ENCODE data around the gene NAA25. TPM values are rescaled to one million over a fixed set of nuclear protein-coding genes. Genes with fewer than 3 reads are reported as not detected.
"Not testable (repeated sequence)": the region's sequence is repeated elsewhere in the genome, so short reads cannot be mapped to it uniquely, and the experiment has no call there.

NAA25 gene
- total and polyA plus RNA-seq, 3 experiments from 2014 or later: 18.4 to 41.5 (median 39.0) TPM

DNA sequence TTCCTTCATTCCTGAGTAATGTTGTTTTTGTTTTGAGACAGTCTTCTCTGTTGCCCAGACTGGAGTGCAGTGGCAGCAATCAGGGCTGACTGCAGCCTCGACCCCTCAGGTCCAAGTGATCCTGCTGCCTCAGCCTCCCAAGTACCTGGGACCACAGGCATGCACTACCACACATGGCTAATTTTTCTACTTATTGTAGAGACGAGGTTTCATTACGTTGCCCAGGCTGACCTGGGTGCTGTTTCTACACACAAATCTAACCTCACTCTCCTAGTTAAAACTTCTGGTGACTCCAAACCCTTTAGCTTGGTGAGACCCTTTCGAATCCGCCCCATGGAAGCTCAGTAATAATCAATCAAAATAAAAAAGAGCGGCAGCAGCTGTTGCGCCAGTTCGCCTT, 96.9 kb downstream of the NAA25 start:
- H3K36me3 ChIP-seq (ENCODE audit: insufficient read depth, low read length): peaks cover 12% of the 10 kb centered on the region
- no peak for DNase-seq
- POLR2A ChIA-PET: interaction anchor here (1.4 to 3.9 kb wide), 5 partner anchors 12 to 60 kb away, joined by 4 to 68 read pairs (median 7); no protein-coding TSS in a partner anchor
- CTCF ChIA-PET: interaction anchor here (1.8 to 5.2 kb wide), 4 partner anchors 14 to 72 kb away, joined by 5 to 129 read pairs (median 50); no protein-coding TSS in a partner anchor
- Mint-ChIP-seq H3K36me3 (peaks cover 9 to 38% (median 19%) of the 10 kb centered on the region in 3 donors), H3K27me3 (no peaks in the 10 kb centered on the region), H3K4me1 (peaks cover 49 to 69% (median 57%) of the 10 kb centered on the region in 3 donors), H3K27ac (peak overlapping the region; percentile 92 to 100 (median 98)), H3K4me3 (peak overlapping the region; percentile 83 to 98 (median 93)), H3K9me3 (no peaks in the 10 kb centered on the region)
- H3K4me3 ChIP-seq (ENCODE audit: low read length): peak overlapping the region; percentile 85
- H3K4me1 ChIP-seq (ENCODE audit: insufficient read depth, low read length): peaks cover 45% of the 10 kb centered on the region
- peak overlapping the region; percentile 93 for H3K27ac ChIP-seq (ENCODE audit: low read depth, low read length)
- no peaks in the 10 kb centered on the region for H3K9me3 ChIP-seq (ENCODE audit: low read length)
- no peaks in the 10 kb centered on the region for H3K27me3 ChIP-seq (ENCODE audit: insufficient read depth, low read length, poor library complexity, severe bottlenecking)

DNA sequence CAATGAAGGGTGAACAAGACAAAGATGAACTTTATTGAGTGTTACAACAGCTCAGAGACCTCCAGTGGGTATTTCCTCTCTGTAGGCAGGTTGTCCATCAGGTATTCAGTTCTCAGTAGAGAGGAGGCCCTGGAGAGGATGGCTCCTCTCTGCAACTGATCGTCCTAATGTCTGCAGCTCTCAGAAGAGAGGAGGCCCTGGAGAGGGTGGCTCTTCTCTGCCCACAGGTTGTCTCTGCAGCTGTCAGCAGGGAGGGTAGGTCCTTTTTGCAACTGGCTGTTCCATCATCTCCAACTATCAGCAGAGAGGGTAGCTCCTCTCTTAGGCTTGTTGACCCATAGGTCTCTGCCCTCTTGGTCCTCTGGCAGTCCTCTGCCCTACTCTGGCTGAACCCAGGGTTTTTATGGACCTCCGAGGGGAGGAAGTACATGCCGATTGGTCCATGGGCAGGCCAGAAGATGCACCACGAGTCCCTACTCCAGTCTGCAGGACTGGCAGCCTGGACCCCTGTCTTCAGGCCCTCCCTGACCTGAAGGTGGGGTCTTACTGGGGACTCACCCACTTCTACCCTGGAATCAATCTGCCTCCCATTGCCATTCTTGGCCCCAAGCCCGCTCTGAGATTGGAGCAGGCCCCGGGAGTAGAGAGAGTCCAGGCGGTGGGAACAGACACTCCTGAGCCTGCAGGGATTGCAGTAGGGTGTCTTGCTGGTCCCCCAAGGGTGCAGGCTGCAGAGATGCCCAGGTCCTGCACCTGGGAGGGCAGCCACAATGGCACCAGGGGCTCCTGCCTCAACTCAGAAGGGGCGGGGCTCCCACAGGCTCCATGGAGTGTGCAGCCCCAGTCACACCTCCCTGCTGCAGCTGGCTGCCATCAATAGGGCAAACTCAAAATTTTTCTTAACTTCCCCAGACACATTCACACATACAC, 97.9 kb downstream of the NAA25 start:
- Mint-ChIP-seq H3K27ac (peak overlapping the region; percentile 30 to 100 (median 98)), H3K4me1 (peaks cover 50 to 69% (median 59%) of the 10 kb centered on the region in 3 donors), H3K36me3 (peaks cover 3 to 29% (median 11%) of the 10 kb centered on the region in 3 donors), H3K27me3 (no peaks in the 10 kb centered on the region), H3K4me3 (peak overlapping the region; percentile 83 to 98 (median 93)), H3K9me3 (no peaks in the 10 kb centered on the region)
- Histone ChIP-seq H3K27me3 (ENCODE audit: insufficient read depth, low read length, poor library complexity, severe bottlenecking) (no peaks in the 10 kb centered on the region), H3K36me3 (ENCODE audit: insufficient read depth, low read length) (peaks cover 4% of the 10 kb centered on the region), H3K4me1 (ENCODE audit: insufficient read depth, low read length) (peaks cover 40% of the 10 kb centered on the region), H3K9me3 (ENCODE audit: low read length) (no peaks in the 10 kb centered on the region), H3K27ac (ENCODE audit: low read depth, low read length) (no peak overlapping the region), H3K4me3 (ENCODE audit: low read length) (peak overlapping the region; percentile 85)
- POLR2A ChIA-PET: interaction anchor here (0.7 kb wide), 1 partner anchor 17 kb away, joined by 3 read pairs; no protein-coding TSS in a partner anchor
- CTCF ChIA-PET: no interaction called here
- DNase-seq: no peak

DNA sequence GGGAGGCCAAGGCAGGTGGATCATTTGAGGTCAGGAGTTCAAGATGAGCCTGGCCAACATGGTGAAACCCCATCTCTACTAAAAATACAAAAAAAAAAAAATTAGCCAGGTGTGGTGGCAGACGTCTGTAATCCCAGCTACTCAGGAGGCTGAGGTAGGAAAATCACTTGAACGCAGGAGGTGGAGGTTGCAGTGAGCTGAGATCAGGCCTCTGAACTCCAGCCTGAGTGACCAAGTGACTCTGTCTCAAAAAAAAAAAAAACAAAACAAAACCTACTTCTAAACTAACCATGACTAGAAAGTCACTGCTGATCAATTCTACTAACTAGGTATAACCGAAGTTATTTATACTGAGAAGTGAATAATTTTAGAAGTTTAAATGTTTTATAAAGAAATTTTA, 99.0 kb downstream of the NAA25 start:
- H3K36me3 Mint-ChIP-seq: peaks cover 0 to 24% (median 10%) of the 10 kb centered on the region in 3 donors
- H3K4me1 Mint-ChIP-seq: peaks cover 50 to 72% (median 62%) of the 10 kb centered on the region in 3 donors
- H3K27me3 Mint-ChIP-seq; H3K27ac ChIP-seq (ENCODE audit: low read depth, low read length); H3K9me3 ChIP-seq (ENCODE audit: low read length); CTCF ChIA-PET; H3K27me3 ChIP-seq (ENCODE audit: insufficient read depth, low read length, poor library complexity, severe bottlenecking); H3K36me3 ChIP-seq (ENCODE audit: insufficient read depth, low read length); DNase-seq; H3K4me3 ChIP-seq (ENCODE audit: low read length); H3K9me3 Mint-ChIP-seq: not testable (repeated sequence)
- H3K4me3 Mint-ChIP-seq: peak overlapping the region in 1 of 7 donors; percentile 4
- POLR2A ChIA-PET: interaction anchor here (0.6 kb wide), 1 partner anchor 18 kb away, joined by 3 read pairs; no protein-coding TSS in a partner anchor
- peak overlapping the region in 2 of 8 donors; percentile 2 to 81 for H3K27ac Mint-ChIP-seq
- H3K4me1 ChIP-seq (ENCODE audit: insufficient read depth, low read length): peaks cover 38% of the 10 kb centered on the region

DNA sequence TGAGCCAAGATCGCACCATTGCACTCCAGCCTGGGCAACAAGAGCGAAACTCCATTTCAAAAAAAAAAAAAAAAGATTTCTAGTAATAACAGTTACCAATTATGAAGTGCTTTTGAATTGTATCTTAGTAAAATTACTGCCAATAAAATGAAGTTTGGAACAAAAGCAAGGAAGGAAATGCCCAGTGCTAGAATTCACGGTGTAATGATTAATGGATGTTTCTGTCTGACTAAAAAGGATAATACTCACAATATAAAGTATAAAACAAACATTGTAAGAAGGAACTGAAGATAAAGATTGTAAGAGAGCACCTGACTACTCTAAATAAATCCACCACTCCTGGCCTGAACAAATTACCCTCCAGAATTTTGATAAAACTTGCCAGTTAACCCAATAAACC, 99.7 kb downstream of the NAA25 start:
- Histone ChIP-seq H3K27ac (ENCODE audit: low read depth, low read length) (no peak overlapping the region), H3K36me3 (ENCODE audit: insufficient read depth, low read length) (no peaks in the 10 kb centered on the region), H3K27me3 (ENCODE audit: insufficient read depth, low read length, poor library complexity, severe bottlenecking) (no peaks in the 10 kb centered on the region), H3K4me1 (ENCODE audit: insufficient read depth, low read length) (peaks cover 33% of the 10 kb centered on the region), H3K4me3 (ENCODE audit: low read length) (no peak overlapping the region), H3K9me3 (ENCODE audit: low read length) (no peaks in the 10 kb centered on the region)
- no peaks in the 10 kb centered on the region for H3K9me3 Mint-ChIP-seq
- H3K4me3 Mint-ChIP-seq: peak overlapping the region in 1 of 7 donors; percentile 52
- peaks cover 0 to 17% (median 6%) of the 10 kb centered on the region in 3 donors for H3K36me3 Mint-ChIP-seq
- no peak for DNase-seq
- peak overlapping the region in 6 of 8 donors; percentile 2 to 81 (median 36) for H3K27ac Mint-ChIP-seq
- CTCF ChIA-PET: no interaction called here
- no peaks in the 10 kb centered on the region for H3K27me3 Mint-ChIP-seq
- POLR2A ChIA-PET: no interaction called here
- peaks cover 44 to 69% (median 55%) of the 10 kb centered on the region in 3 donors for H3K4me1 Mint-ChIP-seq

DNA sequence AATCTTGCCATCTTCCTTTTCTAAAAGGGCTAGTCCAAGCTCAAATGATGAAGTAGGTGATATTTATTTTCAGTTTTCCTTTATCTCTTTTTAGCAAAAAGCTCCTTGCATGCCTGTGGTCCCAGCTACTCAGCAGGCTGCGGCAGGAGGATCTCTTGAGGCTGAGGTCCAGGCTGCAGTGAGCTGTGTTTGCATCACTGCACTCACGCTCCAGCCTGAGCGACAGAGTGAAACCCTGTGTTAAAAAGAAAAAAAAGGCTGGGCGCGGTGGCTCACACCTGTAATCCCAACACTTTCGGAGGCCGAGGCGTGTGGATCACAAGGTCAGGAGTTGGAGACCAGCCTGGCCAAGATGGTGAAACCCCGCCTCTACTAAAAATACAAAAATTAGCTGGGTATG, 100.6 kb downstream of the NAA25 start:
- no peak overlapping the region for H3K27ac ChIP-seq (ENCODE audit: low read depth, low read length)
- ChIA-PET POLR2A (no interaction called here), CTCF (interaction anchor here (1.5 to 1.9 kb wide), 2 partner anchors 10 to 63 kb away, joined by 3 to 8 read pairs; no protein-coding TSS in a partner anchor)
- Mint-ChIP-seq H3K4me3 (peak overlapping the region in 1 of 7 donors; percentile 51), H3K9me3 (no peaks in the 10 kb centered on the region), H3K36me3 (peaks cover 0 to 12% (median 6%) of the 10 kb centered on the region in 3 donors), H3K27me3 (no peaks in the 10 kb centered on the region), H3K27ac (peak overlapping the region in 5 of 8 donors; percentile 36 to 75 (median 40)), H3K4me1 (peaks cover 46 to 75% (median 61%) of the 10 kb centered on the region in 3 donors)
- no peak overlapping the region for H3K4me3 ChIP-seq (ENCODE audit: low read length)
- H3K36me3 ChIP-seq (ENCODE audit: insufficient read depth, low read length): no peaks in the 10 kb centered on the region
- H3K4me1 ChIP-seq (ENCODE audit: insufficient read depth, low read length): peaks cover 34% of the 10 kb centered on the region
- DNase-seq: no peak
- H3K9me3 ChIP-seq (ENCODE audit: low read length): no peaks in the 10 kb centered on the region
- no peaks in the 10 kb centered on the region for H3K27me3 ChIP-seq (ENCODE audit: insufficient read depth, low read length, poor library complexity, severe bottlenecking)

- H3K27me3 ChIP-seq (ENCODE audit: insufficient read depth, low read length, poor library complexity, severe bottlenecking): no peaks in the 10 kb centered on the region
- ChIA-PET CTCF (interaction anchor here (1.9 to 14.4 kb wide), 2 partner anchors 8 to 61 kb away, joined by 8 to 129 read pairs; partner anchors contain the start of genes ERP29 and TMEM116), POLR2A (interaction anchor here (0.6 kb wide), 1 partner anchor 10 kb away, joined by 9 read pairs; no protein-coding TSS in a partner anchor)
- no peak overlapping the region for H3K4me3 ChIP-seq (ENCODE audit: low read length)
- no peaks in the 10 kb centered on the region for H3K36me3 ChIP-seq (ENCODE audit: insufficient read depth, low read length)
- DNase-seq: no peak
- H3K36me3 Mint-ChIP-seq: peaks cover 0 to 6% (median 3%) of the 10 kb centered on the region in 3 donors
- H3K4me1 Mint-ChIP-seq: peaks cover 41 to 73% (median 59%) of the 10 kb centered on the region in 3 donors
- no peaks in the 10 kb centered on the region for H3K9me3 ChIP-seq (ENCODE audit: low read length)
- H3K27ac ChIP-seq (ENCODE audit: low read depth, low read length): peak overlapping the region; percentile 50
- peak overlapping the region; percentile 29 to 81 (median 61) for H3K27ac Mint-ChIP-seq
- no peaks in the 10 kb centered on the region for H3K9me3 Mint-ChIP-seq
- H3K27me3 Mint-ChIP-seq: no peaks in the 10 kb centered on the region
- peaks cover 37% of the 10 kb centered on the region for H3K4me1 ChIP-seq (ENCODE audit: insufficient read depth, low read length)
- H3K4me3 Mint-ChIP-seq: peak overlapping the region in 2 of 7 donors; percentile 1
These were observed 102.9 kb downstream of the NAA25 start for GRCh38 chr12:112005419-112006395.

DNA sequence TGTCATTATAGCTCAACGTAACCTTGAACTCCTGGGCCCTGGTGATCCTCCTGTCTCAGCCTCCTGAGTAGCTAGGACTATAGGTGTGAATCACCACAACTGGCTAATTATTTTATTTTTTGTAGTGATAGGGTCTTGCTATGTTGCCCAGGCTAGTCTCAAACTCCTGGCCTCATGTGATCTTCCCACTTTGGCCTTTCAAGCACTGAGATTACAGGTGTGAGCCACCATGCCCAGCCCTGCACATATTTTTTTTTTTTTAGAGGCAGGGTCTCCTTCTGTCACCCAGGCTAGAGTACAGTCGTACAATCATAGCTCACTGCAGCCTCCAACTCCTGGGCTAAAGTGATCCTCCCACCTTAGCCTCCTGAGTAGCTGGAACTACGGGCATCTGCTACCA, 104.5 kb downstream of the NAA25 start:
- no peak overlapping the region for H3K4me3 ChIP-seq (ENCODE audit: low read length)
- H3K9me3 ChIP-seq (ENCODE audit: low read length): no peaks in the 10 kb centered on the region
- POLR2A ChIA-PET: interaction anchor here (0.7 to 7.9 kb wide), 3 partner anchors 9 to 16 kb away, joined by 4 to 68 read pairs (median 6); partner anchors contain the start of genes ERP29 and TMEM116

More for the DNA sequence above, 104.5 kb downstream of the NAA25 start:
- H3K36me3 ChIP-seq (ENCODE audit: insufficient read depth, low read length): no peaks in the 10 kb centered on the region
- Mint-ChIP-seq H3K27me3 (no peaks in the 10 kb centered on the region), H3K4me3 (no peak overlapping the region), H3K9me3 (no peaks in the 10 kb centered on the region), H3K4me1 (peaks cover 48 to 72% (median 64%) of the 10 kb centered on the region in 3 donors), H3K27ac (peak overlapping the region in 3 of 8 donors; percentile 54 to 81 (median 58)), H3K36me3 (peaks cover 0 to 6% (median 2%) of the 10 kb centered on the region in 3 donors)
- CTCF ChIA-PET: interaction anchor here (1.6 to 14.4 kb wide), 2 partner anchors 9 to 10 kb away, joined by 7 to 129 read pairs; partner anchors contain the start of genes ERP29 and TMEM116
- no peaks in the 10 kb centered on the region for H3K27me3 ChIP-seq (ENCODE audit: insufficient read depth, low read length, poor library complexity, severe bottlenecking)
- peaks cover 48% of the 10 kb centered on the region for H3K4me1 ChIP-seq (ENCODE audit: insufficient read depth, low read length)
- no peak for DNase-seq
- no peak overlapping the region for H3K27ac ChIP-seq (ENCODE audit: low read depth, low read length)
